Retina (tissue), 1 donor: ENCODE results near the gene GRIN2D.

Experiments
- DNase-seq: peaks from one replicate; pipeline ENCODE4 v3.0.0-alpha.2; 2016

GRIN2D gene

DNA sequence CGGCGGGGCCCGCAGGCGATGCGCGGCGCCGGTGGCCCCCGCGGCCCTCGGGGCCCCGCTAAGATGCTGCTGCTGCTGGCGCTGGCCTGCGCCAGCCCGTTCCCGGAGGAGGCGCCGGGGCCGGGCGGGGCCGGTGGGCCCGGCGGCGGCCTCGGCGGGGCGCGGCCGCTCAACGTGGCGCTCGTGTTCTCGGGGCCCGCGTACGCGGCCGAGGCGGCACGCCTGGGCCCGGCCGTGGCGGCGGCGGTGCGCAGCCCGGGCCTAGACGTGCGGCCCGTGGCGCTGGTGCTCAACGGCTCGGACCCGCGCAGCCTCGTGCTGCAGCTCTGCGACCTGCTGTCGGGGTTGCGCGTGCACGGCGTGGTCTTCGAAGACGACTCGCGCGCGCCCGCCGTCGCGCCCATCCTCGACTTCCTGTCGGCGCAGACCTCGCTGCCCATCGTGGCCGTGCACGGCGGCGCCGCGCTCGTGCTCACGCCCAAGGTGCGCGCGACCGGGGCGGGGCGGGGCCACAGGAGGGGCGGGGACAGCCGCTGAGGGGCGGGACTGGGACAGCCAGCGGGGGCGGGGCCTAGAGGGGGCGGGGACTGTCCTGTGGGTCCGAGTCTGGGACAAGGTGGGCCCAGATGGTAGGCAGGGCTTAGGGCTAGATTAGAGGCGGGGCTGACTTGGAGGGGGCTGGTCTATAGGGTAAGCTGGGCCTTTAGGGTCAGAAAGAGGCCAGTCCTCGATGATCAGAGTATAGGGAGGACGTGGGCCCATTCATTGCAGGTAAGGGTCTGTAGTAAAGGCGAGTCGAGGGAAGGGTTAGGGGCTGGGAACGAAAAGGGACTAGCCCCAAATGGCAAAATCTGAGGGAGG lies 5.1 kb downstream of the GRIN2D start:
- peak; percentile 60 for DNase-seq

DNA sequence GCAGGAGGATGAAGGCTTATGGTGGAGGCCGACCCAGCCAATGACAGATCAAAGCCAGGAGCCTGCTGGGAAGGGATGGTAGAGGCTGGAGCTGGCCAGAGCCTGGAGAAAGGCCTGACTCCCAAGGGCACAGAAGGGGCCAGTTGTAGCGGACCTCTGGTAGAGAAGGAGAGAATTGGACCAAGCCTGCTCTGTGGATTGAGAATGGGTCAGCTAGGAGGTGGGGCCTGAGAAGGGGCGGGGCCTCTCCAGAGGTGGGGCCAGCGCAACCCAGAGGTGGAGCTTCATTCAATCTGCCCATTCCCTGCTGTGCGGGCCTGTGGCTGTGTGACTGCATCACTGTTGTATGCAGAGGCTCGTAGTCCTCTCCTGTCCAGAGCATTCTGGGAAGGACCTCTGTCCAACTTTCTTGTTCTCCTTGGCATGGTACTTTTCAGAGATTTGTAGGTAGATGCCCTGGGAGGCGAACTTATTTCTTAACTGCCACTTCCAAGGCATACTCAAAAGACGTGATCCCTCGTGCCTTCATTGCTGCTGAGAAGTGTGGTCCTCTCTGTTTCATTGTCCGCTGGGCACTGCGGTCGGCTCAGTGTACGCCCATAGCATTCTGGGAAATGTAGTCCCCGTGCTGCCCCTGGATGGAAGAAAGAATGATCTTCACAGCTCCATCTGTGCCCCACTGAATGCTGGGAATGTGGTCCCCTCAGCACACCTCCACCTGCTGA lies 6.7 kb downstream of the GRIN2D start:
- DNase-seq, result peak; percentile 54

DNA sequence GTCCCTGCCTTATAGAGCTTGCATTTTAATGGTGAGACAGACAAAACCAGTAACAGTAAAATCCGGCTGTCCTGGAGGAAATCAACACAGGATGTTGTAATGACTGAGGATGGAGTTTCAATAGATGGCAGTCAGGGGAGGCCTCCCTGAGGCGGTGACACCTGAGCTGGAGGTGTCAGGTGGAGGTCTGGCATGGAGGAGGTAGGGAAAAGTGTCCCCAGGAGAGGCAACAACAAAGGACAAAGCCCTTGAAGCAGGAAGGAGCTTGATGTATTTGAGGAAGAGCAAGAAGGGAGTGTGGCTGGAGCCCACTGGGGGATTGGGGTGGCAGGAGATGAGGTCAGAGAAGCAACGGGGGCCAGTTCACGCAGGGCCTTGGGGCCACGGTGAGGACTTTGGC lies 7.8 kb downstream of the GRIN2D start:
- DNase-seq, result no peak

DNA sequence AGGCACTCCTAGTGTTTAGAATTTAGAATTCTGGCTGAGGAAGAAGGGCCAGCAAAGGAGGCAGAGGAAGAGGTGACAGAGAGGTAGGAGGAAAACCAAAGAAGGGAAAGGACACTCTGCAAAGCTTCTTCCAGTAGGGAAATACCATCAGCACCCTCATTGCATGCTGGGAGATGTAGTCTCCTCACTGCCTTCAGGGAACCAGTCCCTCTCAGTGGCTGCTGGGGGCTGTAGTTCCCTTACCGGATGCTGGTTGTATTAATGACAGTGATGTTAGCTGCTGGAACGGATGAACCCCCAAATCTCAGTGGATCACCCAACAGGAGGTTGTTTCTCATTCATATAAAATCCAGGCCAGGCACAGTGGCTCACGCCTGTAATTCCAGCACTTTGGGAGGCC lies 10.1 kb downstream of the GRIN2D start:
- peak; percentile 62 for DNase-seq

DNA sequence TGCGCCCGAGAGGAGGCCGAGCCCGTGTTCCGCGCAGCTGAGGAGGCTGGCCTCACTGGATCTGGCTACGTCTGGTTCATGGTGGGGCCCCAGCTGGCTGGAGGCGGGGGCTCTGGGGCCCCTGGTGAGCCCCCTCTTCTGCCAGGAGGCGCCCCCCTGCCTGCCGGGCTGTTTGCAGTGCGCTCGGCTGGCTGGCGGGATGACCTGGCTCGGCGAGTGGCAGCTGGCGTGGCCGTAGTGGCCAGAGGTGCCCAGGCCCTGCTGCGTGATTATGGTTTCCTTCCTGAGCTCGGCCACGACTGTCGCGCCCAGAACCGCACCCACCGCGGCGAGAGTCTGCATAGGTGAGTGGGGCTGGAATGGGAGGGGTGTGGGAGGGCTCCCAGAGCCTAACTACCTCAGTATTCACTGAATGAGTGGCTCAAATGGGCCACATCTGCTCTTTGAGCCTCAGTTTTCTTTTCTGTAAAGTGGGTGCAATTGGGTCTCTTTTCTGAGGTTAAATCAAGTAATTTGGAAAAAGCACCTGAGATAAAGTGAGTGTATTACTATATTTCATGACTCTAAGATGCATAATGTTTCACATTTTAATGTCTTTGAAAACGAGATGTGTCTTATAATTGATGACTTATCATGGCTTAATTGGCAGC lies 11.7 kb downstream of the GRIN2D start:
- DNase-seq, result no peak

DNA sequence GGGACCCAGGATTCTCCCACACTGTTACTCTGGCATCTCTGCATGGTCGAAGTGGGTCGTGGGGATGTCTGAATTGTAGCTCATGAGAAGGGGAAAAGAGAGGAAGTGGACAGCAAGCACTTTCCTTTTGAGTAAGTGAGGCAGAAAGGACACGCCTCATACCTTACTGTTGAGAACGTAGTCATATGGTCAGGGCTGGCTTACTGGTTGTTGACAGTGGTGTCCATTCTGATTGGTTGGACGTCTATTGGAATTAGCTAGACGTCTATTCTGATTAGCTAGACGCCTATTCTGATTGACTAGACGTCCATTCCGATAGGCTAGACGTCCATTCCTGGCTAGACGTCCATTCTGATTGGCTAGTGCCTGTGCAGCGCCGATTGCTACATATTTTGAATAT lies 12.4 kb downstream of the GRIN2D start:
- DNase-seq, result no peak

DNA sequence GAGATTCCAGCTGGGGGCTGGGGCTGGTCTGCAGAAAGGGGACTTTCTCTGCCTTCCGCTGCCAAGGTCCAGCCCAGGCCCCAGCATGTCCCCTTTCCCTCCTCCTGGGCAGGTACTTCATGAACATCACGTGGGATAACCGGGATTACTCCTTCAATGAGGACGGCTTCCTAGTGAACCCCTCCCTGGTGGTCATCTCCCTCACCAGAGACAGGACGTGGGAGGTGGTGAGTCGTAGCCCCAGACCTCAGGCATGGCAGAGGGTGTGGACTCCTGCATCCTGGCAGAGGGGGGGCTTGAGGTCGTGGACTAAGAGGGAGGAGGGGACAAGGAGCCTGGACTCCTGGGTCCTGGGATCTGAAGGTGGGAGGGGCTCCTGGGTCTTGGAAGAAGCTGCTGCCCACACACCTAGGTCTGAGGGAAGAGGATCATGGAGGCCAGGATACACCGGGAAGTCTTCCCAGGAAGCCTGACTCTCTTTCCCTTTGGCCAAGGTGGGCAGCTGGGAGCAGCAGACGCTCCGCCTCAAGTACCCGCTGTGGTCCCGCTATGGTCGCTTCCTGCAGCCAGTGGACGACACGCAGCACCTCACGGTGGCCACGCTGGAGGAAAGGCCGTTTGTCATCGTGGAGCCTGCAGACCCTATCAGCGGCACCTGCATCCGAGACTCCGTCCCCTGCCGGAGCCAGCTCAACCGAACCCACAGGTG lies 20.6 kb downstream of the GRIN2D start:
- DNase-seq, result peak; percentile 51

DNA sequence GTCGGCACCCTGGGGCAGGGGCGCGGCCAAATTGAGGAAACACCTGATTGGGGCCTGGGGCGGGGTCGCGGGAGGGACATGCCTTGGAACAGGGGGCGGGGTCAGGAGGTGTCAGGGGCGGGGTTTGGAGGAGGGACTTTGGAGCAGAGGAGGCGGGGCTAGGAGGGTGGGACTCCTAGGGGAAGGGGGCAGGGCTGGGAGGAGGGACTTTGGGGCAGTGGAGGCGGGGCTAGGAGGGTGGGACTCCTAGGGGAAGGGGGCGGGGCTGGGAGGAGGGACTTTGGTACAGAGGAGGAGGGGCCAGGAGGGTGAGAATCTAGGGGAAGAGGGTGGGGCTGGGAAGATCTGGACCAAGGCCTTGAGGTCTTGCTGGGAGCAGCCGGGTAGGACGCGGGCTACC lies 21.9 kb downstream of the GRIN2D start:
- DNase-seq, result no peak

DNA sequence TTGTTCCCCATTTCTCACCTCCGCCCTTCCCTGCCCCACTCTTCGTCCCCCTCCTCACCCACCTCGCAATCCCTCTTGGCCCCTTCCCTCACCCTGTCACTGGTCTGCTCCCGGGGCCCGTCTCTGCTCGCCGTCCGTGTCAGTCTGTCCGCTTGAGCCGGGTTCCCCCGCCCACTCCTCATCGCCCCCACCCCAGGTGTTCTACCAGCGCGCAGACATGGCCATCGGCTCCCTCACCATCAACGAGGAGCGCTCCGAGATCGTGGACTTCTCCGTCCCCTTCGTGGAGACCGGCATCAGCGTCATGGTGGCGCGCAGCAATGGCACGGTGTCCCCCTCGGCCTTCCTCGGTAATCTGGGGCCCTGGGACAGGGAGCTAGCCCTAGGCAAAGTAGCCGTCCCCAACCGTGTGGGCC lies 22.3 kb downstream of the GRIN2D start:
- no peak for DNase-seq

DNA sequence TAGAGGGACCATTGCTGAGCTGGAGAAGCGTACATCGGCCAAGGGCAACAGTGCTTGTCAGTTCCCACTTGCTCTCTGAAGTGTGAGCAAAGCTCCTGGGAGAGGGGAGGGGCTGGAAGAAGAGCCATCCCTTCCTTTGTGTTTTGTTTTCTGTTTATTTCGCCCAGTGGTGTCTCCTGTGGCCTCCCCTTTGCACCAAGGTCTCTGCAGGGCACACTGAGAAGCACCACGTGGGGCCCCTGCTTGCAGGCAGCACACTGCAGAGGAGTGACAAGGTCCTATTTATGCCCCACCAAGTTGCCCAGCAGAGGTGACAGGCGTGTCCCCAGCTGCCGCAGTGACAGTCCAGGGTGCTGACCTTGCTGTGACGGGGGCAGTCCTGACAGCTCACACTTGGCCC lies 24.0 kb downstream of the GRIN2D start:
- peak; percentile 59 for DNase-seq

DNA sequence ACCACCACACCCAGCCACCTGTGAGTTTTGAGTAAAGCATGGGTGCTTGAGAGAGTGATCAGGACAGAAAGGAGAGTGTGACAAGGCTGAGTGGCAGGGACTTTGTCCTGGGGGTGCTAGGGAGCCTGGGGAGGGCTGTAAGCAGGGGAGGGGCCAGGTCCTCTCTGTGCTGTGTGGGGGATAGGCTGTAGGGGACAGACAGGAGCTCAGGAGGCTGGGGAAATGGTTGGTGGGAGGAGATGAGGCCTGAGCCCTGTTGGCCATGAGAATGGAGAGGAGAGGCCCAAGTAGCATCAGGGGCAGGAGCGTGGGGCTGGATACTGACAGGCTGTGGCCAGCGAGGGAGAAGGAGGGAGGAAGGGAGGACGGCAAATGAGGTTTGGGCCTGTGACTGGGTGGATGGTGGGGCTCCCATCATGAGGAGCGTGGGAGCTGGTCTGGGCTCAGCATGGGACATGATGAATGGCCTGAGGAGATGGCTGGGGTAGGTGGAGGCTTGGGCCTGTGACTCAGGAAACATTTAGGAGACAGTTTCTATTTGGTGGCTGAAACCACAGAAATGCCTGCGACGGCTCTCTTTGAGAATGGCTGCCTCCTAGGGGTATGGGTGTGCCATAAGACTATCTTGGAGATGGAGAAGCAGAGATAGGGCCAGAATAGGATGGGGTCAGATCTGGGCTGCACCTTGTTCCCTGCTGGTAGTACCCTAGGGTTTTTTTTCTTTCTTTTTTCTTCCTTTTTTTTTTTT lies 25.0 kb downstream of the GRIN2D start:
- no peak for DNase-seq

DNA sequence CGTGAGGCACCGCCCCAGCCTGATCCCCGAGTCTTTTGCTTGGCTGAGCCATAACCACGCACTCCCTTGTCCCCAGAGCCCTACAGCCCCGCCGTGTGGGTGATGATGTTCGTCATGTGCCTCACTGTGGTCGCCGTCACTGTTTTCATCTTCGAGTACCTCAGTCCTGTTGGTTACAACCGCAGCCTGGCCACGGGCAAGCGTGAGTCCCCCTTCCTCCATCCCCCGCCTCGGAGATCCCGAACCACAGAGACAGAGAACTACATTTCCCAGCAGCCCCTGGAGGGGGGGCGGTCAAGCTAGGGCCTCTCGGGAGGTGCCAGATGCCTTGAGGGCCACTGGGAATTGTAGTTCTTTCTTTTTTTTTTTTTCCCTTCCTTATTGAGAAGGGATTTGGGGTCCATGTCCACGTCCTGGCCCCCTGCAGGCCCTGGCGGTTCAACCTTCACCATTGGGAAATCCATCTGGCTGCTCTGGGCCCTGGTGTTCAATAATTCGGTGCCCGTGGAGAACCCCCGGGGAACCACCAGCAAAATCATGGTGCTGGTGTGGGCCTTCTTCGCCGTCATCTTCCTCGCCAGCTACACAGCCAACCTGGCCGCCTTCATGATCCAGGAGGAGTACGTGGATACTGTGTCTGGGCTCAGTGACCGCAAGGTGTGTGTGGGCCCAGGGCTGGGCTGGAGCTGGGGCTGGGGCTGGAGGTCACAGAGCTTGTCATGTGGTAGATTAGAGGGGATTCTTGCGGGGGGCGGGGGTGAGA lies 25.9 kb downstream of the GRIN2D start:
- peak; percentile 73 for DNase-seq

DNA sequence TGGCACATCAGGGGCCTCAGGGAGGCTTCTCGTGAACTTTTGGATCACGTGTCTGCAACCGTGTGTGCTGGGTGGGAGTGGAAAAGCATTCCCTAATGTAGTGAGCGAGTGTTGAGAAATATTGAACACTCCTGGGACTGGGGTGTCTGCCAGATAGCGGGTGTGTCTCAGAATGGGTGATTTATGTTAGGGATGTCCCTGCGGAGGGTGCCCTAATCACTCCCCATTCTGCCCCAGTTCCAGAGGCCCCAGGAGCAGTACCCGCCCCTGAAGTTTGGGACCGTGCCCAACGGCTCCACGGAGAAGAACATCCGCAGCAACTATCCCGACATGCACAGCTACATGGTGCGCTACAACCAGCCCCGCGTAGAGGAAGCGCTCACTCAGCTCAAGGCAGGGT lies 28.1 kb downstream of the GRIN2D start:
- no peak for DNase-seq

DNA sequence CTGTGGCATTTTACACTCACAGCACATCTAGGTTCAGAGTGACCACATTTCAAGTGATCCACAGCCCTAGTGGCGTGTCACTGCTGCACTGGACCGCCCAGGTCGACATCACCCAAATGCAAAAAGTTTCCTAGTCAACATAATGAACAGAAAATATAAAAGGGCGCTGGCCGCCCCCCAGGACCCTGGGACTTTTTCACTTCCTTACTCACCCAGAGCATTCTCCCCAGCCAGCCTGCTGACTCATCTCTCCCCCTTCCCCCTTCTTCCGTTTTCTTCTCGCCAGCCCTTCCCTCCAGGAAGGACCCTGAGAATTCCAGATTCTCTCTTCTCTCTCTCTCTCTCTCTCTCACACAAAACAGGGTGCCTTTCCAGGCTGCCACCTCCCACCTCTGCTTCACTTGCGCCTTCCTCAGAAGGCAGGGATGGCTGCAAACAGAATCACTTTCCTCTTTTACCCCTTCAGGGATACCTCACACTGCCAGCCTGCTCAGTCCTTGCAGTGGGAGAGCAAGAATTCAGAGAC lies 31.3 kb downstream of the GRIN2D start:
- DNase-seq, result no peak

DNA sequence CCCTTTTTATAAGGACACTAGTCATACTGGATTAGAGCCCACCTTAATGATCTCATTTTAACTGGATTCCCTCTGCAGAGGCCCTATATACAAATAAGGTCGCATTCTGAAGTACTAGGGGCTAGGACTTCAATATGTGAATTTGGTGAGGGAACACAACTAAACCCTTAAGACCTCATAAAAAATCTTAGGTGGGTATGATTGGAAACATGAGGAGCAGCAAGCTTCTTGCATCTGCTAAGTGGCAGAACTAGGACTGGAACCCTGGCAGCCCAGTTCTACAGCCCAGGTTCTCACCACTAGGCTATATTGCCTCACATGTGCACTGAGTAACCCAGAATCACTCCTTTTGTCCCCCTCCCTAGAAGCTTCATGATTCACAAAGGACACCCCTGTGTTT lies 35.2 kb downstream of the GRIN2D start:
- no peak for DNase-seq

DNA sequence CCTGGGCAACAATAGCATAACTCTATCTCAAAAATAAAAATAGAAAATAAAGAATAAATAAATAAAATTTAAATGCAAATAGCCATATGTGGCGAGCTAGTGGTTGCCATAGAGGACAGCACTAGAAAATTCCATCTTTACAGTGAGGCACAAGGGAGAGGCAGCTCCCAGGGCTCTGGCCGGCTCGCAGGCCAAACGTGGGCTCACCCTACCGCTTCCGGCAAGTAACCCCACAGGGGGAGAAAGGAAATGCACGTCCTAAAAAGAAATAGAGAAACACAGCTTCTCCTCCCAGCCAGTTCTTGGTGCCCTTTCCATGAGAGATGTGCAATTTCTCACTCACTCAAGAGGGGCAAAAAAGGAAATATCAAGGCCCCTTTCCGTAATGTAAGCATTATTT lies 39.9 kb downstream of the GRIN2D start:
- DNase-seq, result no peak

DNA sequence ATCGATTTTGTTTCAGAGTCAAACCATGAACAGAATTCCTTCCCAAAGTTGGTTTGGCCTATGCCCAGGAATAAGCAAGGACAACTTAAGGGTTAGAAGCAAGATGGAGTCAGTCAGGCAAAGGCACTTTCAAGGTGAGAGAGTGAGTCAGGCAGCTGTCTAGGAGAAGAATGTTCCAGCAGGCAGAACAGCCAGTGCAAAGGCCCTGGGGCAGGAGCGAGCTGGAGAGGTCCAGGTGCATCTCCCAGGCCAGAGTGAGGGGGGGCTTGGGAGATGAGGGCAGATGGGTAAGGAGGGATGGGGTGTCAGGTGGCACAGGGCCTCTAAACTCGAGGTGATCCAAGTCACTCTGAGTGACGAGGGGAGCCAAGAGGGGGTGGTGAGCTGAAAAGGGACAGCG lies 43.1 kb downstream of the GRIN2D start:
- no peak for DNase-seq

DNA sequence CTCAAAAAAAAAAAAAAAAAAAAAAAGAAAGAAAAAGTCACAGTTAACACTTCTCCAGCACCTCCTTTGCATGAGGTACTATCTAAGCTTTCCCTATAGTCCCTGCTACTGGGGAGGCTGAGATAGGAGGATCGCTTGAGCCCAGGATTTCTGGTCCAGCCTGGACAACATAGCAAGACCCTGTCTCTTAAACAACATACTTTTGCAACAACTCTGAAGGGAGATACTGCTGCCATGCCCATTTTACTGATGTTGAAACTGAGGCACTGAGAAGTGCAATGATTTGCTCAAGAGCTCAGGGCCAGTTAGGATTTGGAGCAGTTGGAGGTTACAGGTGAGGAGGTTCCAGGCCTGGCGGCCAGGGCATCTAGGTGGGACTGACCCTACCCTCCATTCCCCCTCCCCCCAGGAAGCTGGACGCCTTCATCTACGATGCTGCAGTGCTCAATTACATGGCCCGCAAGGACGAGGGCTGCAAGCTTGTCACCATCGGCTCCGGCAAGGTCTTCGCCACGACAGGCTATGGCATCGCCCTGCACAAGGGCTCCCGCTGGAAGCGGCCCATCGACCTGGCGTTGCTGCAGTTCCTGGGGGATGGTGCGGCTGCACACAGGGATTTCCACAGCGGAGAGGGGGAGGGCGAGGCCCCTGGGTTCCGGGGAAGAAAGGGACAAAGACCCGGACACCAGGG lies 48.0 kb downstream of the GRIN2D start:
- DNase-seq, result no peak

DNA sequence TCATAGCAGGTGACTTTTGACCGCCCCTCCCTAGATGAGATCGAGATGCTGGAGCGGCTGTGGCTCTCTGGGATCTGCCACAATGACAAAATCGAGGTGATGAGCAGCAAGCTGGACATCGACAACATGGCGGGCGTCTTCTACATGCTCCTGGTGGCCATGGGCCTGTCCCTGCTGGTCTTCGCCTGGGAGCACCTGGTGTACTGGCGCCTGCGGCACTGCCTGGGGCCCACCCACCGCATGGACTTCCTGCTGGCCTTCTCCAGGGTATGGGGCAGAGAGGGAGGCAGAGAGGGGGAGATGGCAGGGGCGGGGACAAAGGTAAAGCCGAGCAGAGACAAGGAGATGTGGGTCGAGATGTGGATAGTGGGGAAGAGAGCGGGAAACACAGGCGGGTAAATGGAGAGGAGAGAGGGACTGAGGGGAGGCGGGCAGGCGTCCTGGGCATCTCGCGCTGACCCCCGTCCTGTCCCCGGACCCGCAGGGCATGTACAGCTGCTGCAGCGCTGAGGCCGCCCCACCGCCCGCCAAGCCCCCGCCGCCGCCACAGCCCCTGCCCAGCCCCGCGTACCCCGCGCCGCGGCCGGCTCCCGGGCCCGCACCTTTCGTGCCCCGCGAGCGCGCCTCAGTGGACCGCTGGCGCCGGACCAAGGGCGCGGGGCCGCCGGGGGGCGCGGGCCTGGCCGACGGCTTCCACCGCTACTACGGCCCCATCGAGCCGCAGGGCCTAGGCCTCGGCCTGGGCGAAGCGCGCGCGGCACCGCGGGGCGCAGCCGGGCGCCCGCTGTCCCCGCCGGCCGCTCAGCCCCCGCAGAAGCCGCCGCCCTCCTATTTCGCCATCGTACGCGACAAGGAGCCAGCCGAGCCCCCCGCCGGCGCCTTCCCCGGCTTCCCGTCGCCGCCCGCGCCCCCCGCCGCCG lies 48.9 kb downstream of the GRIN2D start:
- DNase-seq, result no peak

DNA sequence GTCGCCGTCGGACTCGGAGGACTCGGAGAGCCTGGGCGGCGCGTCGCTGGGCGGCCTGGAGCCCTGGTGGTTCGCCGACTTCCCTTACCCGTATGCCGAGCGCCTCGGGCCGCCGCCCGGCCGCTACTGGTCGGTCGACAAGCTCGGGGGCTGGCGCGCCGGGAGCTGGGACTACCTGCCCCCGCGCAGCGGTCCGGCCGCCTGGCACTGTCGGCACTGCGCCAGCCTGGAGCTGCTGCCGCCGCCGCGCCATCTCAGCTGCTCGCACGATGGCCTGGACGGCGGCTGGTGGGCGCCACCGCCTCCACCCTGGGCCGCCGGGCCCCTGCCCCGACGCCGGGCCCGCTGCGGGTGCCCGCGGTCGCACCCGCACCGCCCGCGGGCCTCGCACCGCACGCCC lies 49.8 kb downstream of the GRIN2D start:
- peak; percentile 21 for DNase-seq
